Esophagus squamous epithelium (tissue), 4 donors: Measurements from ENCODE around the gene ATP2B3.

ENCODE experiments used
- POLR2A ChIP-seq, 4 donors: fragments of 450-650 bp; IDR thresholded peaks; one replicate each; pipeline ENCODE4 v1.6.1; 2017; ENCODE audit warnings: antibody characterized with exemption in 4 of 4, mild to moderate bottlenecking in 4 of 4, moderate library complexity in 3 of 4
- TF ChIP-seq, protein P1 (sequence below), 6 experiments: fragments of 450-650 bp in 4 of 6; fragments of 200-600 bp in 2 of 6; sonication (generic) in 2 of 6; IDR thresholded peaks; one replicate each; pipeline ENCODE4 v1.5.1; 2016 to 2019; ENCODE audit warnings: antibody characterized with exemption in 6 of 6, mild to moderate bottlenecking in 4 of 6, moderate library complexity in 4 of 6

DNA sequence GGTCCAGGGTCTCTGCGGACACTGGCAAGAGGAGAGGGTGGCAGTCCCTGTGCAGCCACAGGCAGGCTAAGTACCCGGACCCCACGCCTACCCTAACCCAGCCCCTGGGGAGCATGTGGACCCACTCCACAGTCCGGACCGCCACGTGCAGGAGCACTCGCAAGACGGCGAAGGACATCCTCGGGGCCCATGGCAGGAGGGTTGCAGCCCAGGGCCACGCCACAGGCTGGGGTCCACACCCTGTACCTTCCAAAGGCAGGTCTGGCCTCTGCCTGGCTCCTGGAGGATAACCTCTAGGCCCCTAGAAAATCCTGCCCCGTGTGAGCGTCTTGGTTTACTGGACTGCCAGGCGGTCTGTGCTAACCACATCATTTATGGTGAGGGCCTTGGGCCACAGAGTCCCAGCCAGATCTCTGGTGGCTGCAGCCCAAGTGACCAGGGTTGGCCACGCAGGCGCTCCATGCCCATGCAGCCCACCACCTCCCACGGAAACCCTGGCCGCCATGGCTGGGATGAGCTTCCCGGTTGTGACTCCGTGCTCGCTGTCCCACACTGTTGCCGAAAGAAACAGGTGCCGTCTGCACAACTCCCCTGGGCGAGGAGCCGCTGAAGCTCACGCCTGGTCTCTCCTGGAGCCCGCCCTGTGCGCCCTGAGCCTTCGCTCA is 71.5 kb downstream of the ATP2B3 start:
- TF ChIP-seq, protein P1, sequence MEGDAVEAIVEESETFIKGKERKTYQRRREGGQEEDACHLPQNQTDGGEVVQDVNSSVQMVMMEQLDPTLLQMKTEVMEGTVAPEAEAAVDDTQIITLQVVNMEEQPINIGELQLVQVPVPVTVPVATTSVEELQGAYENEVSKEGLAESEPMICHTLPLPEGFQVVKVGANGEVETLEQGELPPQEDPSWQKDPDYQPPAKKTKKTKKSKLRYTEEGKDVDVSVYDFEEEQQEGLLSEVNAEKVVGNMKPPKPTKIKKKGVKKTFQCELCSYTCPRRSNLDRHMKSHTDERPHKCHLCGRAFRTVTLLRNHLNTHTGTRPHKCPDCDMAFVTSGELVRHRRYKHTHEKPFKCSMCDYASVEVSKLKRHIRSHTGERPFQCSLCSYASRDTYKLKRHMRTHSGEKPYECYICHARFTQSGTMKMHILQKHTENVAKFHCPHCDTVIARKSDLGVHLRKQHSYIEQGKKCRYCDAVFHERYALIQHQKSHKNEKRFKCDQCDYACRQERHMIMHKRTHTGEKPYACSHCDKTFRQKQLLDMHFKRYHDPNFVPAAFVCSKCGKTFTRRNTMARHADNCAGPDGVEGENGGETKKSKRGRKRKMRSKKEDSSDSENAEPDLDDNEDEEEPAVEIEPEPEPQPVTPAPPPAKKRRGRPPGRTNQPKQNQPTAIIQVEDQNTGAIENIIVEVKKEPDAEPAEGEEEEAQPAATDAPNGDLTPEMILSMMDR (IDR thresholded peaks at IDR 0.05) = no peak
- no peak for TF ChIP-seq POLR2A (IDR thresholded peaks at IDR 0.05)
